ENCODE measurements around the gene KIF5B.

GRCh38 chr10:31974434-31975124 lies 81.6 kb downstream of the KIF5B start:
- no peak for TF ChIP-seq BHLHE40 (IDR thresholded peaks at IDR 0.05; ENCODE audit: low read depth, low read length)
- TF ChIP-seq RCOR1 (IDR thresholded peaks at IDR 0.05; ENCODE audit: insufficient replicate concordance, low read length) = no peak
- TF ChIP-seq, protein P1, sequence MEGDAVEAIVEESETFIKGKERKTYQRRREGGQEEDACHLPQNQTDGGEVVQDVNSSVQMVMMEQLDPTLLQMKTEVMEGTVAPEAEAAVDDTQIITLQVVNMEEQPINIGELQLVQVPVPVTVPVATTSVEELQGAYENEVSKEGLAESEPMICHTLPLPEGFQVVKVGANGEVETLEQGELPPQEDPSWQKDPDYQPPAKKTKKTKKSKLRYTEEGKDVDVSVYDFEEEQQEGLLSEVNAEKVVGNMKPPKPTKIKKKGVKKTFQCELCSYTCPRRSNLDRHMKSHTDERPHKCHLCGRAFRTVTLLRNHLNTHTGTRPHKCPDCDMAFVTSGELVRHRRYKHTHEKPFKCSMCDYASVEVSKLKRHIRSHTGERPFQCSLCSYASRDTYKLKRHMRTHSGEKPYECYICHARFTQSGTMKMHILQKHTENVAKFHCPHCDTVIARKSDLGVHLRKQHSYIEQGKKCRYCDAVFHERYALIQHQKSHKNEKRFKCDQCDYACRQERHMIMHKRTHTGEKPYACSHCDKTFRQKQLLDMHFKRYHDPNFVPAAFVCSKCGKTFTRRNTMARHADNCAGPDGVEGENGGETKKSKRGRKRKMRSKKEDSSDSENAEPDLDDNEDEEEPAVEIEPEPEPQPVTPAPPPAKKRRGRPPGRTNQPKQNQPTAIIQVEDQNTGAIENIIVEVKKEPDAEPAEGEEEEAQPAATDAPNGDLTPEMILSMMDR (conservative IDR thresholded peaks at IDR 0.05; ENCODE audit: low read depth, low read length) = no peak
- no peak for TF ChIP-seq CHD1 (IDR thresholded peaks at IDR 0.05; ENCODE audit: low read depth, low read length)
- TF ChIP-seq, protein P2, sequence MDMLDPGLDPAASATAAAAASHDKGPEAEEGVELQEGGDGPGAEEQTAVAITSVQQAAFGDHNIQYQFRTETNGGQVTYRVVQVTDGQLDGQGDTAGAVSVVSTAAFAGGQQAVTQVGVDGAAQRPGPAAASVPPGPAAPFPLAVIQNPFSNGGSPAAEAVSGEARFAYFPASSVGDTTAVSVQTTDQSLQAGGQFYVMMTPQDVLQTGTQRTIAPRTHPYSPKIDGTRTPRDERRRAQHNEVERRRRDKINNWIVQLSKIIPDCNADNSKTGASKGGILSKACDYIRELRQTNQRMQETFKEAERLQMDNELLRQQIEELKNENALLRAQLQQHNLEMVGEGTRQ (IDR thresholded peaks at IDR 0.05; ENCODE audit: low read depth, low read length) = no peak
